HG03520 (cell line): ENCODE results near the gene C1GALT1.
A peak's percentile ranks its signal among the peaks of the same experiment; 100 is the strongest.
"Not testable (repeated sequence)": the region's sequence is repeated elsewhere in the genome, so short reads cannot be mapped to it uniquely, and the experiment has no call there.

Experiments used
- ATAC-seq: cut with Tn5 transposase; IDR thresholded peaks from one replicate; pipeline ENCODE4 v1.9.1; 2021; ENCODE audit warnings: mild to moderate bottlenecking, moderate library complexity; ENCODE audit not compliant: unreplicated experiment

C1GALT1 gene

DNA sequence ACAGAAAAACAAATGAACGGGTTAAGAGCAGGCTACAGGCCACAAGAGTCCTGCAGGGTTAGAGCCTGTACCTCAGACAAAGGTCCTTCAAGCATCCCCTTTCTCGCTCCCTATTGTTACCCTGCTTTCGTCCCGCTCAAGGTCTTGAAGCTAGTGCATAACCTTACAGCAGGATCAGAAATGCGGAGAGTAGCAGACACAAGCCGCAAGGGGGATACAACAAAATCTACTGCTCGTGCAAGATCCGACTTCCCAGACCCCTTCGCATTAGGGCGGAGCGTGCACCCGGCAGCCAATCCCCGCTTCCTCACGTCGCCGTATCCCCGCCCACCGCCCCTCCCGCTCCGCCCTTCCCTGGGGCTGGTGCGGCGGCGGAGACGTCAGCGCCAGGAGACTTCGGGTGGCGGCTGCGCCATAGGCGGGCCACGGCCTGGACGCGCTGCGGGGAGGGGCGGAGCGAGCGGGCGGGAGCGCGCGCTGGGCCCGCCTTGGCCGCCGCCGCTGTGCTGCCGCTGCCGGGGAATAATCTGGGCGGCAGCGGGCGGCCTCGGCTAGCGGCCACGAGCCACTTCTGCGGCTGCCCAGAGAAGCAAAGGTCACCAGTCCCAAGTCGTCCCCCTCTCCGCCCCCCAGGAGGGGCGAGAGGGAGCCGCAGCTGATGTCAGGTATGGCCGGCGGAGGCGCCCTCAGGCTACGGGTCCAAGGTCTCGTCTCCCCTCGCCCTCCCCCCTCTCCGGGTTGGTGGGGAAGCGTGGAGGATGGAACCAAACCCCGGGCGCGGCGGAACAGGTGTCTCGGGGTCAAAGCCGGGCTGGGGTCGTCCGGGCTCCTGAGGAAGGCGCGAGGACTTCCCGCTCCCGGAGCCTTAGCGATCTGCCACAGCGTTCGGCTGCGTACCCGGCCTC is at the start of gene C1GALT1:
Gene C1GALT1 (plus strand): TSS at position 389 of the 905 bp plus-strand sequence. CDS start 51,776 bp downstream, outside the sequence.
- ATAC-seq, result peak; percentile 84

DNA sequence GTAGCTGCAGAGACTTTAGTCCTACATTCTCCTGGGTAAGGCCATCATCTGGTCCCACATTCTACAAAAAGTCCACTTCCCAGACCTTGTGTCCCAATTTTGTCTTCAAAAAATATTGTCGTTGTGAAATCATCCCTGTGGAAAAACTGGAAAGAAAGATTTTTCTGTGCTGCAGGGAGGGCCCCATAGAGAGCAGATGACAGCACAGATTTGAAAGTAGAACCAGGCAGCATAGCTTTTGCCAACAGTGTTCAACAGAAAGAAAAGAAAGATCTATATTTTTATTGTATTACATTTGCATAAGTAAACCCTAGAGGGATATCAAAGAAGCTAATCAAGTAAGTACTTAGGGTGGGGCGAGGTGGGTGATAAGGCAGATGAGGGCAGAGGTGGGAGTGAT is 48.3 kb upstream of the C1GALT1 start:
- no peak for ATAC-seq

DNA sequence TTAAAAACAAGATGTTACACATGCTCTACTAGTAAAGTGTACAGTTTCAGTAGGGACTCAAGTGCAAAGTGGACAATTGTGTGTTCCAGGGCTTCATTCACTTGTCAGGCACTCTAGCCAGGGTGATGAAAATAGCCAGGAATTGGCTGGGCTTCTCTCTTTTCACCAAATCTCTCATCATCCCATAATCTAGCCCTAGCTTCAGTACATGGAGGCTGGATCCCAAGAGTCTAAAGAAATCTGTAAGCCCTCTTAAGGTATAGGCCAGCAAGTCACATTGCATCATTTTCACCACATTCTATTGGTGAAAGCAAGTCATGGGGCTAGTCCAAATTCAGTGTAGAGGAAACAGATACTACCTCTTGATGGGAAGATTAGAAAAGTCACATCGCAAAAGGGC is 47.3 kb upstream of the C1GALT1 start:
- no peak for ATAC-seq

DNA sequence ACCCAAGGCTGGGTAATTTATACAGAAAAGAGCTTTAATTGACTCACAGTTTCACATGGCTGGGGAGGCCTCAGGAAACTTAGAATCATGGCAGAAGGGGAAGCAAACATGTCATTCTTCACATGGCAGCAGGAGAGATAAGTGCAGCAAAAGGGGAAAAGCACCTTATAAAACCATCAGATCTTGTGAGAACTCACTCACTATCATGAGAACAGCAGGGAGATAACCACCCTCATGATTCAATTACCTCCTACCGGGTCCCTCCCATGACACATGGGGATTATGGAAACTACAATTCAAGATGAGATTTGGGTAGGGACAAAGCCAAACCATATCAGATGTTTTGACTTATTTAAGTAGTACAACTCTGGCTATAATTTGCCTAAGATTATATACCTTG is 46.4 kb upstream of the C1GALT1 start:
- ATAC-seq, result not testable (repeated sequence)

DNA sequence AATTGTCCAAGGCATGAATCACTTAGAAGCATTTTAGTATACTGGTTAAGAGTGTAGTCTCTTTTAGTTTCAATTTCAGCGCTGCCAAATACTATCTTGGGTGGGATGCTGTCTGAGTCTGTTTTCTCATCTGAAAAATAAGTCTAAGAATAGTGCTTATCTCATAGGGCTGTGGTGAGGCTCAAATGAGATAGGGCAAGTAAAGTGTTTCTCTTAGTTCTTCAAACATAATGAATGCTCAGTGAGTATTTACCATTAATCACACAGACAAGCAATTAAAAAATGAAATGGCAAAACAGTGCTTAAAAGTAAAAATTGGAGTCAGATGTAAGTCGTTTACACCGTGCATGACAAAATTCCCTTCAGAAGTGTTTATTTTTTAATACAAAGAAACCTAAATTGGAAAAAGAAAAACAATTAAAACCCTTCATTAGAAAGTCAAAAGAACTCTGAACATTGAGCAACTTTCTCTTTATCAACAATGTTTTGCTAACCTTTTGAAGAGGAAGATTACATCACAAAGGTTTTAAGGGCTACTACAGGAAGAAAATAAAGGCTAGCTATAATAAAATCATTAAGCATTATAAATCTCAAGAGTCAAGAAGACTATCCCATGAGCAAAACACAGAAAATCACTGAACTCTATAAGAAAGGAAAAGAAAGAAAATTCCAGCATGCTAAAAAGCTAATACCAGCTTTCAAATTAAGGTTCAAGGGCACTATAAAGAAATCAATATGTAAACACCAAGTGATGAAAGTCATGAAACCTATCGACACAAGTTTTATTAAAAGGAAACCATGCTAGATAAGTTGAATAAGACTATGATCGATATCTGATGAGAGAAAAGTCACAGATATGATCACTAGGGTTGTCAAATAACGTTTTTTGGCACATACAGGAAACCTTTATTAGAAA is 45.6 kb upstream of the C1GALT1 start:
- ATAC-seq, result peak; percentile 68

DNA sequence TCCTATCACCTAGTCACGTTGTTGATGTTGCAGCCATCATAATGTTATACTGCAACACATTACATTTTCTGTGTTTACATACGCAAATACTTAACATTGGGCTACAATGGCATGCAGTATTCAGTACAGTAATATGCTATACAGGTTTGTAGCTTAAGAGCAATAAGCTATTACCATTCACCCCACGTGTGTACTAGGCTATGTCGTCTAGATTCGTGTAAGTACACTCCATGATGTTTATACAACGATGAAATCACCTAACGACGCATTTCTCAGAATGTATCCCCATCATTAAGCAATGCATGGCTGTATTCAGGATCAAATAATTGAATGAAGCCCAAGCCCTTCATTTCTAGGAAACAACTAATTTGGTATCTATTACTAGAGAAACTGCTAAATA is 43.4 kb upstream of the C1GALT1 start:
- no peak for ATAC-seq

DNA sequence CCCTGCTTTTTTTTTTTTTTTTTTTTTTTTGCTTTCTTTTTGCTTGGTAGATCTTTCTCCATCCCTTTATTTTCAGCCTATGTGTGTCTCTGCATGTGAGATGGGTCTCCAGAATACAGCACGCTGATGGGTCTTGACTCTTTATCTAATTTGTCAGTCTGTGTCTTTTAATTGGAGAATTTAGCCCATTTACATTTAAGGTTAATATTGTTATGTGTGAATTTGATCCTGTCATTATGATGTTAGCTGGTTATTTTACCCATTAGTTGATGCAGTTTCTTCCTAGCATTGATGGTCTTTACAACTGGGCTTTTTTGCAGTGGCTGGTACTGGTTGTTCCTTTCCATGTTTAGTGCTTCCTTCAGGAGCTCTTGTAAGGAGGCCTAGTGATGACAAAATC is 38.9 kb upstream of the C1GALT1 start:
- not testable (repeated sequence) for ATAC-seq

DNA sequence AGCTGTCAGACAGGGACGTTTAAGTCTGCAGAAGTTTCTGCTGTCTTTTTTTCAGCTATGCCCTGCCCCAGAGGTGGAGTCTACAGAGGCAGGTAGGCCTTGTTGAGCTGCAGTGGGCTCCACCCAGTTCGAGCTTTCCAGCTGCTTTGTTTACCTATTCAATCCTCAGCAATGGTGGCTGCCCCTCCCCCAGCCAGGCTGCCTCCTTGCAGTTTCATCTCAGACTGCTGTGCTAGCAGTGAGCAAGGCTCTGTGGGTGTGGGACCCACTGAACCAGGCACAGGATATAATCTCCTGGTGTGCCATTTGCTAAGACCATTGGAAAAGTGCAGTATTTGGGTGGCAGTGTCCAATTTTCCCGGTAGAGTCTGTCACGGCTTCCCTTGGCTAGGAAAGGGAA is 37.2 kb upstream of the C1GALT1 start:
- ATAC-seq, result not testable (repeated sequence)

DNA sequence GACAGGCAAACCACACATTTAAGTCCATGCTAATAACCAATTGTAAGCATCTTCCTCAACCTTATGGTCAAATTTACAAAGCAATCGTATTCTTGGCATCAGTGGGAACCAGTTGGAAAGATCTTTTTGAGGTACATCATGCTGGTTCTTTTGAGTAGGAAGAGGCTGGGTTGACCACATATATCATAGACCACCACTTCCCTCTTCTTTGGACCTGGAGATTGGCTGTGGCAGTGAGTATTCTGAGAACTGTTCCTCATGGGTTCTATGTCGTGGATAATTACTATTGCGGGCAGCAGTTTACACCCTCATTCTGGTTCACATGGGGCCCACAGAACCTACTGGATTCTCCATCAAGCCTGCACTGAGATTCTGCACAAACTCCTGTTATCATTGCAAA is 35.5 kb upstream of the C1GALT1 start:
- ATAC-seq, result no peak

DNA sequence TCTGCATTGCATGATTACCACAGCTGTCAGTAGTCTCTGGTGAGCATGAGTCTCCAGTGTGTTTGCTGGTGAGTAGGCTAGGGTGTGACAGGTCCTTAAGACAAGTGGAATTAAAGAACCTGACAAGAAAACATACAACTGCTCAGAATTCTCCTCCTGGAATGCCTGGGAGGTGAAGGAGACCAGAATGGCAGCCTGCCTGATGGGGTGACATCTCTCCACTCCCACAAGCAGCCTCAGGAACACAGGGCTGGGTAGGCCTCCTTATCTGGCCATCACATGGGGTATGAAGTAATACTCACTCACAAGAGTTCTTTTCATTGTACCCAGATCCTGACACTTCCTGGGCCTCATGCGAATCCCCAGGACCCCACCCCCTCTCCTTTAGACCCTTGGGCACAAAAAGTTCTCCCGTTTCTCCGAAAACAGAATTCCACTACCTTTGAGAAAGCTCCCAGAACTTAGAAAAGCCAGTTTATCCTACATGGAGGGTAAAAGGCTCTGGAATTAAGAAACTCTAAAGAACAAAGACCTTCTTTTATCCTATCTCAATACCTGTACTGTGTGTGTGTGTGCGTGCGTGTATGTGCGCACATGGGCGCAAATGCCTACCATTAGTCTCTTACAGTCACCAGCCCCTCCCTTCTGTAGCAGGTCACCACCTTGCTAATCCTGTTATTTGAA is 33.4 kb upstream of the C1GALT1 start:
- no peak for ATAC-seq

DNA sequence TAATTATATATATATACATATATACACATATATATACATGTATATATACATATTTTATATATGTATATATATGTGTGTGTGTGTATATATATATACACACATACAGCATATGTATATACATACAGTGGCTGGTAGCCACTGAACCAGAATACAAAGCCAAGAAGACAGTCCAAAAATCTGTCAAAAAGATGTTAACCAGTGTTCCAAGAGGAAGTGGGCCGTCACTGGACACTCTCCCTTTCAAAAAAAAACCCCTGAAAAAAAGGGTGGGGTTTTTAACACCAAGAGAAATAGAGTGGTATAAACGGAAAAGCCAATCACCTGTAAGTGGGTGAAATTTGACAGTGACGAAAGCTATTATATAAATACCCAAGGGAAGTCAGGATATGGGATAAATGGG is 31.1 kb upstream of the C1GALT1 start:
- no peak for ATAC-seq

DNA sequence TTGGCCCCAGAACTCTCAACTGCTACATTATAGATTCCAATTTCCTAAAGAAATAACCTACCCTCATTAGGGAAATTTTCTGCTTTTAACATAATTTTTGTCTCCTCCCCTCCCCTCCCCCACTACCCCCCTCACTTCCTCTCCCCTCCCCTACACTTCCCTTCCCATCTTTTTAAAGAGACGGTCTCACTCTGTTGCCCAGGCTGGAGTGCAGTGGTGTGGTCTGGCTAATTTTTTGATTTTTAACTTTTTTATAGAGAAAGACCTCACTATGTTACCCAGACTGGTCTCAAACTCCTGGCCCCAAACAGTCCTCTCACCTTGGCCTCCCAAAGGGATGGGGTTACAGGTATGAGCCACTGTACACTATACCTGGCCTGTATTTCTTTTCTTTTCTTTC is 30.5 kb upstream of the C1GALT1 start:
- no peak for ATAC-seq

DNA sequence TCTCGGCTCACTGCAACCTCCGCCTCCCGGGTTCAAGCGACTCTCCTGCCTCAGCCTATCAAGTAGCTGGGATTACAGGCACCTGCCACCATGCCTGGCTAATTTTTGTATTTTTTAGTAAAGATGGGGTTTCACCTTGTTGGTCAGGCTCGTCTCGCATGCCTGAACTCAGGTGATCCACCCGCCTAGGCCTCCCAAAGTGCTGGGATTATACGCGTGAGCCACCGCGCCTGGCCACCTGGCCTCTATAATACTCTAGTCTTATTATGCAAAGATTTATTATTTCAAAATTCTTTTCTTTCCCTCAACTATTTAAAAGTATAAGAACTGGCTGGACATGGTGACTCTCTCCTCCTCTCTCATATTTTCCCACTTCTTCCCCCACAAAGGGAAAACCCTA is 30.0 kb upstream of the C1GALT1 start:
- no peak for ATAC-seq

DNA sequence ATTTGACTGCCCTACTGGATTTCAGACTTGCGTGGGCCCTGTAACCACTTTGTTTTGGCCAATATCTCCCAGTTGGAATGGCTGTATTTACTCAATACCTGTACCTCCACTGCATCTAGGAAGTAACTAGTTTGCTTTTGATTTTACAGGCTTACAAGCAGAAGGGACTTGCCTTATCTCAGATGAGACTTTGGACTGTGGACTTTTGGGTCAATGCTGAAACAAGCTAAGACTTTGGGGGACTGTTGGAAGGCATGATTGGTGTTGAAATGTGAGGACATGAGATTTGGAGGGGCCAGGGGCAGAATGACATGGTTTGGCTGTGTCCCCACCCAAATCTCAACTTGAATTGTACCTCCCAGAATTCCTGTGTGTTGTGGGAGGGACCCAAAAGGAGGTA is 28.0 kb upstream of the C1GALT1 start:
- ATAC-seq, result not testable (repeated sequence)

DNA sequence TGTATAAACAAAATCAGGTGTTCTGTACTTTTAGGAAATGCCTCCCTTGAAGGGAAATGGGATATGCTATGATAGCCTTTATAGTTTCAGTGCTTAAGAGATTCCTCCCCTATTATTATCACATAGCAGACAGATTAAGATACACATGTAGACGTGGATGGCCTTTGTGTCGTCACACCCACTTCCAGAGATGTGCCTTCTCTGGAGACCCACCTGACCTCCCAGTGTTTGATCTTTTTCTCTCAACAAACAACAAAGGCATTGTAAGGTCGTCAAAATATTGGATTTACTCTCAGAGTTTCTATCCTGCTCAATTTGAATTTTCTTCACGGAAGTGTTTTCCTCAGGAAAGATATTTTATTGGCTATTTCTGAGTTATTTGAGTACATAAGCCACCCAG is 25.7 kb upstream of the C1GALT1 start:
- ATAC-seq, result no peak

DNA sequence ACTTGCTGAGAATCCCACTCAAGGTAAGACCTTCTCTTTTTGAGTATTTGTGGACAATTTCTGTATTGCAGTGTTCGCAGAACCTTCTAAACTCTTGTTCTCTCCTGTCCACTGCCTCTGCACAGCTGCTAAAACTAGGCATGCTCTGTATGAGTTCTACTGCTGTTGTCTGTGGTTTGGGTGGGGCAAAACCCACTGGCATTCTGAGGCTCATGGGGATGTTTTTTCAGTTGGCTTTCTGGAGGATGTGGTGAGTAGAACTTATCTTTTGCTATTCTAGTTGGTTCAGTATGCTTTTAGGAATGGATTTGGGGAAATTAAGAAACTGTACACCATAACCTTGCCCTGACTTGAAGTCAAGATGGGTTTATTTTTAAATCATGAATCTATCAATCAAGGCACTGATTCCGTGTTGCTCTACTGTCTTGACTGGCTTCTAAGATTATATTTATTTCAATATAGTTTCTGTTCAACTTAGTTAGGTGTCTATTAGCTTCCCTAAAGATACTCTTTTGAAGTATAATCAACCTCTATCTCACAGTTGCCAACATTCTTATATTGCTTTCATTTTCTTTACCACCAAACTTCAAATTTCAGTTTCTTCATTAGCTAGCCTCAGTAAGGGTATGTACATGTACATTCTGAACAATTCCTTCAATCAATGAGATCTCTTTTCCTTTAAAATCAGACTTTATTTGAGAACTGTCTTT is 25.0 kb upstream of the C1GALT1 start:
- ATAC-seq, result peak; percentile 85

DNA sequence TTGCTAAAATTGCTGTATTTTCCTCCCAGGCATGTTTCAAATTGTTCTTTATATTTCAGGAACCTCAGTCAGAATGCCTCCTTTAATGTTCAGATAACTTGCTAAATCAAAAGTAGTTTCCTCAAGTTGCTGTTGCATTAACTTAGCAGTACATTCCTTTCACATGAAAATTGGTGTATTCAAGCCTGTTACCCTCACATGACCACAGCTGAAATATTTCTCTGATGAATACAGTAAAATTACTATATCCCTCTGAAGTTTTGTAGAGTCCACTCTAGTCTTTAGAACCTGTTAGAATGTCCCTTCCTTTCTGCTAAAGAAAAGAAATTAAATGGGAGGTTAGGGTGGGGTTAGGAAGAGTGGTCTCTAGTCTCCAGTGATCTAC is 24.5 kb upstream of the C1GALT1 start:
- no peak for ATAC-seq

DNA sequence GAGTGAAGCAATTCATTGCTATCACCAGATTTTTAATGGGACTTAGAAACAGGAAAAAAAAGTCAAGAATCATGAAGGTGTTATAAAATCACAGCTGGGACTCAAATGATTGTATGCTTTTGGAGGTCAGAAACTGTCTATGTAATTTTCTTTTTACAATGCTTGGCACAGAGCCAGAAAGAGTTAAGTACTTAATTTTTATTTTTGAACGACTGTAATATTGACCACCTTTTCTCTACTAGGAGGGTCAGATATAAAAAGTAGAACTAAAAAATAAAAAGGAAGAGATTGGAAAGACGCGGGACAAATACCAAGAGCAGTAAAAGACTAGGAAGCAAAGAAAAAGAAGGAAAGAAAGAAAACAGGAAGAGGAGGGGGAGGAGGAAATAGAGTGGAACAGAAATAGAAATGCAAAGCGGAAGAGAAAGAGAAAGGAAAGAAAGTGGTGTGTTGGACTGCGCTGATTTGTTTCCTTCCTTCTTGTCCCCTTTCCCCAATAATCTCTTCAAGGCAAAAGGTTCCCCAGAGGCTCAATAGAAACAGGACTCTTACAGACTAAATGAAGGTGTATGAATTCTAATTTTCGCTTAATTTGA is 23.2 kb upstream of the C1GALT1 start:
- ATAC-seq, result no peak

DNA sequence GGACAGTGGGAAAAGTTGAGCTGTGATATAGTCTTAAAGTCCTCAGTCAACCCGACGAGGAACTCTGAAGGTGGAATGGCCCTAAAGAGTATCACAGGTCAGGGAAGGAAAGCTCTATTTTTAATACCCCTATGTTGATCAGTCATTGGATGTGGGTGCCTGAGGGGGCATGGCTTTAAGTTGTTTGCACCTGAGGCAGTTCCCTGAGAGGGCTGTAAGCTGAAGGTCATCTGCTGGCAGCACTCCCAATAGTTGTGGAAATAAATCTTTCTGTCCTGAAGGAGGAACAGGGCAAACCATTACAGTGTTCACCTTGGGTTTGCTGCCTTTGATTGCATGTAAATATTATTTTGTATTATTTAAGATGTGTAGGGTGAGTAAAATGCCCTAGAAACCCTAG is 17.8 kb upstream of the C1GALT1 start:
- ATAC-seq, result no peak

DNA sequence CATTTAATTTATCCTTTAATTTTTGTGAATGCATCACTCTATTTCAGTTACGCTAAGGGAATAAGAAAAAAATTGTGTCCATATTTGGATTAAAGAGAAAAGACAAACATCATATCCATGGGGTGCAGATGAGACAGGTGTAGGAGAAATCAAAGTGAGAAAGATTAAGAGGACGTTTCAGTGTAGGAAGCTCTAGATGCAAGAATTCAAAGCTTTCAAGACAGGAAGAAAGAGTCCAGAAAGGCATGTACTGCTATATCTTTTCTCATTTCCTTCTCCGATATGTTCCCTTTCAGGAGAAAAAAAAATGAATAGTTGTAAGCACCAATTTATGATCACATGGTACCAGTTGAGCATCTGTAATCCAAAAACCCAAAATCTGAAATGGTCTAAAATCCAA is 17.0 kb upstream of the C1GALT1 start:
- no peak for ATAC-seq
